Glomerular visceral epithelial cell (primary cell): ENCODE measurements around the gene AKT2.

Experiments
- DNase-seq: peaks from one replicate; pipeline ENCODE4 v3.0.0-alpha.2; 2016; ENCODE audit errors: extremely low spot score

AKT2 gene

DNA sequence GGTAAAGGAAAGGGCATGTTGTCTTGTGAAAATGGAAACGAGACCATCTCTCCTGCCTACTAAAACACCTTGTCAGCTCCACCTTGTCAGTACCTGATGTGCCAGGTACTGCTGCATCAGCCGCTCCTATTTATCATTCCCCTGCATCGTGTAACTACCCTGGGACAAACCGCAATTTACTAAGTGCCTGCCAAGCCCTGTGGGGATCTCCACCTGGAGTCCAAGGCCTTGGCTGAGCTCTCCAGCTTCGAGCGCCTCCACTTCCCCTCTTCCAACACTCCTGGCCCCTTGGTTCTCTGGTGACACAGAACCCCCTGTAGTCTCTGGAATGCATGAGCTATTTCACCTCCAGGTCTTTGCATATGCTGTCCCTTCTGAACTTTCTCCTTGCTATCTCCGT lies 32.8 kb downstream of the AKT2 start:
- no peak for DNase-seq

DNA sequence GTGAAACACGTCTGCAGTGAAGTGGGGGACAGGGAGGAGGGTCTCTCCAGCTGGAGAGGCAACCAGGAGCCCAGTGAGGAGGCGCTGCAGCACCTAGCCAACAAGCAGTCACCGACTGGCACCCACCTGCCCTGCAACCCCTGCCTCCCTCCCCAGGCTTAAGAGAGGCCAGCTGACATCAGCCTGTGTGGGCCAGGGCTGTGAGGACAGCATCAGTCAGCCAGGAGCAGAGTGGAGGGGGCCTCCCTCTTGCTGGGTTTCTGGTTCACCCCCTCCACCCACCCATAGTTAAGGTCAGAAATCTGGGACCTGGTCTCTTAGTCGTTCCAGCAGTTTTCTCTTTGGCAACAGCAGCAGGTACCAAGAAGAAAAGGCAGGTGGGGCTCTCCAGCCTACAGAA lies 33.2 kb downstream of the AKT2 start:
- DNase-seq: no peak

DNA sequence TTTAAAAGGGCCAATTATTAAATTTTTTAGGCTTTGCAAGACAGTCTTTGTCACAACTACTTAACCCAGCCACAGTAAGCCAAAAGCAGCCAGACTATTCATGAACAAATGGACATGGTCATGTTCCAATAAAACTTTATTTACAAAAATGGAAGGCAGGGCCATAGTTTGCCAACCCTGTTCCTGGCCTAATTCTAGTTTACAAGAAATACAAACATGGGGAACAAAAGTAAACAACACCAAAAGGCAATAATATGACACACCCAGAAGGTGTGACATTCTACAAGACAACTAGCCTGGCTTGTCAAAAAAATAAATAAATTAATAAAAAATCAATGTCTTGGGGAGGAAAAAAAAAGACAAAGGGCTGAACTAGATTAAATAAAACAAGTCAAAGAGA lies 33.9 kb downstream of the AKT2 start:
- DNase-seq: no peak

- no peak for DNase-seq
These were observed 35.4 kb downstream of the AKT2 start for GRCh38 chr19:40249781-40250180.

DNA sequence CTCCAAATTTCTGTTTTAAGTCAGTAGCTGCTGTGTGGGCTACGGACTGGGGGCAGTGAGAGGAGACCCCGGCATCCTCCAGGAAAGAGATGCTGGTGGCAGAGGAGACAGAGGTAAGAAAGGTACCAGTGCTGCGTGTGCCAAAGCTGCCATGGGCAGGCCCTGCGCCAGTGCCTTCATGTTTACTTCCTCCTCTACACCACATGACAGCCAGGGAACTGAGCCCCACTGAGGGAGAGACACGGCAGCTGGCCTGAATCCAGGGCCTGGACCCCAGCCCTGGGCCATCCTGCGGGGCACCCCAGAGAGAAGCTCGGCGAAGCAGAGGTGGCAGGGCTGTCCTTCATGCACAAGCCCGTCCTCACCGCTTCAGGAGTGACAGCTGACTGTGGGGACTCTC lies 35.9 kb downstream of the AKT2 start:
- DNase-seq: no peak

- no peak for DNase-seq
These were observed 37.3 kb downstream of the AKT2 start for GRCh38 chr19:40247735-40248262.

DNA sequence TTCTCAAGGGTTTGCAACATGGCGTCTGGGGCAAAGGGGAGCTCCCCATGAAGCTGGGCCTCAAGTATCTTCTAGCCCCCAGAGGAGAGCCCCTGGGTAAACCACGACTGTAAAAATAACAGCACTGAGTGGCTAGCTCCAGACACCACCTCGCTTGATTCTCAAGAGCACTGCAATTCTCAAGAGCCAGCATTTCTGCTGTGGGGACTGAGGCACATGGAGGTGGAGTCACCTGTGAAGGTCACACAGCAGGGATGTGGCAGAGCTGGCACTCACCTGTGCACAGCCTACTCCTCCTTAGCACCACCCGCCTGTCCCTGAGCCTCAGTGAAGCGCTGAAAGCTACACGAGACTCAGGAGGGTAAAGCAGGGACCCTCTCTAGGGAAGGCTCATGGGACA lies 38.0 kb downstream of the AKT2 start:
- DNase-seq: no peak

DNA sequence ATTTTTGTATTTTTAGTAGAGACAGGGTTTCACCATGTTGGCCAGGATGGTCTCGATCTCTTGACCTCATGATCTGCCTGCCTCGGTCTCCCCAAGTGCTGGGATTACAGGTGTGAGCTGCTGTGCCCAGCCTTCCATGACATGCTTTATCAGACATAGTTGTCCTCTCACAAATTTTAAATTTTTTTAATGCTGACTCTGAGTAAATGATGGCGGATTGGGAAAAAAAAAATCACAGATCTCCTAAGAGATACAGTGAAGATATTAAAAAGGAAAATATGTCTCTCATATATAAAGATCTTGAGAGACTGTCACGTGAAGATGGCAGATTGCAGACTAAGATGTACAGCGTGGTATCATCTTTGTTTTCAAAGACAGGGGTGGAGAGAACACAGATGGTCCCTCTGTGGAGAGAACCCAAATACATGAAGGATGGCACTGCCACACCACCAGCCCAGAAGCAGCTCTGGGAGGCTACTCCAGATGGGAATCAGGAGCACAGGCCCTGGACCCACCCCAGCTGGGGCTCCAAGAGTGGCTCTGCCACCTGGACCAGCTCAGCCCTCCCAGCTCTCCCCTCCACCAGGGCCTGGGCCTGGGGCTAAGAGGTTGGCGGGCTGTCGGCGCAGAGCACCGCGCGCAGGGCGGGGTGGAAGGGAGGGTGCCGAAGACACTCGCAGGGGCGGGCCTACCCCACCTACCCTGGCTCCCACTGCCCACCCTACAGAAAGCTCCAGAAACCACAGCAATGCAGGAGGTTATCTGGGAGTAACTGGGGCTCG lies 38.7 kb downstream of the AKT2 start:
- DNase-seq: no peak

DNA sequence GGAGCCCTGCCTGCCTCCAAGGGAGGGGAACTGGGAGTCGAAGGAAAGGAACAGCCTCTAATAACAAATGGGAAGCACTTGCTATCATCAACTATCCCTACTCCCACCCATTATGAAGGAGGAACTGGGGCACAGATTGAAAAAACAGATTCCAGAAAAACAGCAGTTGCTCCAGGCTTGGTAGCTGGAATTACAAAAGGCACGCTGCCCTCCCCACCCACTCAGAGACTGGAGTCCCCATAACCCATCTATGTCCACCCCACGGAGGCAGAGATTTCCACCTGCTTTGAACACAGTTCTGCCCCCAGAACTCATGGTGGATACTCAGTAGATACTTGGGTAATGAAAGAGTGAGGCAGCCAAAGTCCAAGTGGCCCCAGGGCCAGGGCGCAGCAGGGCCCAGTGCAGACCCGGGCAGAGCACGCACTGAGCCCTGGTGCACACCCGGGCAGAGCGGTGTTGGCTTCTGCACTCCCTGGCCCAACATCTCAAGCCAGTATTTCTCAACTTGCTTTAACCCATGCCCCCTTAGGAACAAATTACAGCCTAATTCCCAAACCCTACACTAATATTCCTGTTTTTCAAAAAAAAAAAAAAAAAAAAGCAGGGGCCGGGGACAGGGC lies 39.5 kb downstream of the AKT2 start:
- DNase-seq: no peak

- DNase-seq: no peak
These were observed 40.4 kb downstream of the AKT2 start for GRCh38 chr19:40244579-40245317.

- DNase-seq: no peak
These were observed 42.0 kb downstream of the AKT2 start for GRCh38 chr19:40243181-40243580.

- DNase-seq: no peak
These were observed 42.7 kb downstream of the AKT2 start for GRCh38 chr19:40242480-40242879.

GRCh38 chr19:40241809-40242384 lies 43.2 kb downstream of the AKT2 start:
- no peak for DNase-seq

GRCh38 chr19:40241125-40241808 lies 43.9 kb downstream of the AKT2 start:
- DNase-seq: no peak

- DNase-seq: no peak
These were observed 44.8 kb downstream of the AKT2 start for GRCh38 chr19:40240332-40240731.

GRCh38 chr19:40239415-40240226 lies 45.5 kb downstream of the AKT2 start:
- DNase-seq: no peak

DNA sequence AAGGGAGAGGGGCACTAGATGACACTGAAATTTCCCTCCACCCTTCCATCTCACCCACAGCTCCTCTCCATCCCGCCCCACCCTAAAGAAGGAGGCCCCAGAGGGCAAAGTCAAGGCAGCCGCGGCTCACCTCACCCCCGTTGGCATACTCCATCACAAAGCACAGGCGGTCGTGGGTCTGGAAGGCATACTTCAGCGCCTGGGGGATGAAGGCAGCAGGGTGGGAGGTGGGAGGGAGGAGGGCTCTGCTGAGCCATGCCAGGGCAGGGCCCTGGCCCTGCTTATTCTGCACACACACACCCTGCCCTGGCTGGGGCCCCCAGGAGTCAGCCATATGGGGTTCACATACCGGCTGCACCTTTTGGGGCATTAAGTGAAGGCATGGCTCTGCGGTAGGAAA lies 46.4 kb downstream of the AKT2 start:
- DNase-seq: no peak

- no peak for DNase-seq
These were observed 47.4 kb downstream of the AKT2 start for GRCh38 chr19:40237791-40238190.

GRCh38 chr19:40236366-40236765 lies 48.8 kb downstream of the AKT2 start:
- no peak for DNase-seq

GRCh38 chr19:40236026-40236355 lies 49.2 kb downstream of the AKT2 start:
- DNase-seq: no peak
